Bronchial epithelial cell (primary cell): Measurements from ENCODE around the gene RALGDS. TPM values are rescaled to one million over a fixed set of nuclear protein-coding genes. Genes with fewer than 3 reads are reported as not detected.
"Not testable (repeated sequence)": the region's sequence is repeated elsewhere in the genome, so short reads cannot be mapped to it uniquely, and the experiment has no call there.

ENCODE experiments used
- DNase-seq: peaks from one replicate; pipeline ENCODE4 v3.0.0-alpha.2; 2010; ENCODE audit warnings: low read depth
- FAIRE-seq: peaks from 2 replicates; lab custom pipeline; 2011; peaks lifted over from hg19 to GRCh38; lab: Jason Lieb, UNC
- H3K27me3 ChIP-seq: 2 replicates; pipeline ENCODE4 v1.5.1; 2011; ENCODE audit warnings: low read length; ENCODE audit not compliant: control insufficient read depth, insufficient read depth
- H3K36me3 ChIP-seq: 2 replicates; pipeline ENCODE4 v1.5.1; 2011; ENCODE audit warnings: low read length; ENCODE audit not compliant: control insufficient read depth, insufficient read depth
- H3K4me3 ChIP-seq: 2 replicates; pipeline ENCODE4 v1.5.1; 2011; ENCODE audit warnings: mild to moderate bottlenecking, low read depth, low read length, control low read depth
- total RNA-seq: library from RNA; depleted of rRNA; stranded (reverse); fragments of >200 nt; gene quantifications from 2 replicates; pipeline ENCODE4 v1.2.1, GENCODE V29; 2014
- TF ChIP-seq, protein P1 (sequence below): IDR thresholded peaks from 2 replicates; pipeline ENCODE4 v1.5.1; 2011; ENCODE audit warnings: mild to moderate bottlenecking, moderate library complexity, low read length, control low read depth, inconsistent platforms; ENCODE audit not compliant: insufficient read depth, severe bottlenecking

The RALGDS gene
- total RNA-seq, 1 donor from 2014 or later = 18.7 TPM

DNA sequence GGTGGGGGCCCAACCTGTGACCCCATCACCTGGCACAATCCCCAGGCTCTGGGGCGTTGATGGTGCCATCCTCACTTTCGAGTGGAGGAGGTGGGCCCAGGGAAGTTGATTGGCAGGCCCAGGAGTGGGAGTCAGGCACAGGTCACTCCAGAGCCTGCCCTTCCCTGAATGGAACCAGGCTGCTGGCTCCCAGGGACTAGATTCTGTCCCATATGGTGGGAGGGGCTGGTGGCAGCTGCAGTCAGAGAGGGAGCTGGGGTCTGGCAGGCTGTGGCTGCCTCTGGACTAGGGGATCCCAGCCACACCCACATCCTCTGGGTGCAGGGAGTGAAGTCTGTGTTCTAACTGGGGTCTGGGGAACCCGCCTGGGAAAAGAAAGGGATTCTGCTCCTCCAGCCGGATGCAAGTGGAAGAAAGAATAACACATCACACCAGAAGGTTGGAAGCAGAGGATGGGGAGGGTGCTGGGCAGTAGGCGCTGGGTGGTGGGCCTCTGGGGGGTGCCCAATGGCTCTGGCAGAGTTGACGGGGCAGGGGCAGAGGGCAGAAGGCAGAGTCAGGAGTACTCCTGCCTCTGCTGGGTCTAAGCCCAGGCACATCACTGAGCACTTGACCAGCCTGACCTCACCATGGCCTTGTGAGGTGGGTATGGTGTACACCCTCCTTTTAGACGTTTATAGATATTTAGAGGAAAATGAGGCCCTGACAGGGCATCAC is 33.5 kb downstream of the RALGDS start:
- no peaks in the 10 kb centered on the region for H3K27me3 ChIP-seq
- TF ChIP-seq, protein P1, sequence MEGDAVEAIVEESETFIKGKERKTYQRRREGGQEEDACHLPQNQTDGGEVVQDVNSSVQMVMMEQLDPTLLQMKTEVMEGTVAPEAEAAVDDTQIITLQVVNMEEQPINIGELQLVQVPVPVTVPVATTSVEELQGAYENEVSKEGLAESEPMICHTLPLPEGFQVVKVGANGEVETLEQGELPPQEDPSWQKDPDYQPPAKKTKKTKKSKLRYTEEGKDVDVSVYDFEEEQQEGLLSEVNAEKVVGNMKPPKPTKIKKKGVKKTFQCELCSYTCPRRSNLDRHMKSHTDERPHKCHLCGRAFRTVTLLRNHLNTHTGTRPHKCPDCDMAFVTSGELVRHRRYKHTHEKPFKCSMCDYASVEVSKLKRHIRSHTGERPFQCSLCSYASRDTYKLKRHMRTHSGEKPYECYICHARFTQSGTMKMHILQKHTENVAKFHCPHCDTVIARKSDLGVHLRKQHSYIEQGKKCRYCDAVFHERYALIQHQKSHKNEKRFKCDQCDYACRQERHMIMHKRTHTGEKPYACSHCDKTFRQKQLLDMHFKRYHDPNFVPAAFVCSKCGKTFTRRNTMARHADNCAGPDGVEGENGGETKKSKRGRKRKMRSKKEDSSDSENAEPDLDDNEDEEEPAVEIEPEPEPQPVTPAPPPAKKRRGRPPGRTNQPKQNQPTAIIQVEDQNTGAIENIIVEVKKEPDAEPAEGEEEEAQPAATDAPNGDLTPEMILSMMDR = no peak
- no peak for FAIRE-seq
- no peak overlapping the region for H3K4me3 ChIP-seq
- no peak for DNase-seq
- no peaks in the 10 kb centered on the region for H3K36me3 ChIP-seq

DNA sequence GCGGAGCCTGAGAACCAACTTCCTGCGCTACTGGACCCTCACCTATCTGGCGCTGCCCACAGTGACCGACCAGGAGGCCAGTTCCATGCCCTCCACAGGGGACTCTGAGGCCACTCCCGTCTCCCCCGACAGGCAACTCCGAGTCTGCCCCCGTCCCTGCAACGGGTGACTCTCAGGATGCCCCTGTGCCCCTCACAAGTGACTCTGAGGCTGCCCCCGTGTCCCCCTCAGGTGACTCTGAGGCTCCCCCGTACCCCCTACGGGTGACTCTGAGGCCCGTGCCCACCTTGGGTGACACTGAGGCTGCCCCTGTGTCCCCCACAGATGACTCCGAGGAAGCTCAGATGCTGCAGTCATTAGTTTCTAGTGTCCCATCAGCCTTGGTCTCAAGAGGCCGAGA is 34.1 kb downstream of the RALGDS start:
- no peaks in the 10 kb centered on the region for H3K36me3 ChIP-seq
- TF ChIP-seq, protein P1 = no peak
- no peak for FAIRE-seq
- no peak overlapping the region for H3K4me3 ChIP-seq
- no peaks in the 10 kb centered on the region for H3K27me3 ChIP-seq
- DNase-seq = no peak

DNA sequence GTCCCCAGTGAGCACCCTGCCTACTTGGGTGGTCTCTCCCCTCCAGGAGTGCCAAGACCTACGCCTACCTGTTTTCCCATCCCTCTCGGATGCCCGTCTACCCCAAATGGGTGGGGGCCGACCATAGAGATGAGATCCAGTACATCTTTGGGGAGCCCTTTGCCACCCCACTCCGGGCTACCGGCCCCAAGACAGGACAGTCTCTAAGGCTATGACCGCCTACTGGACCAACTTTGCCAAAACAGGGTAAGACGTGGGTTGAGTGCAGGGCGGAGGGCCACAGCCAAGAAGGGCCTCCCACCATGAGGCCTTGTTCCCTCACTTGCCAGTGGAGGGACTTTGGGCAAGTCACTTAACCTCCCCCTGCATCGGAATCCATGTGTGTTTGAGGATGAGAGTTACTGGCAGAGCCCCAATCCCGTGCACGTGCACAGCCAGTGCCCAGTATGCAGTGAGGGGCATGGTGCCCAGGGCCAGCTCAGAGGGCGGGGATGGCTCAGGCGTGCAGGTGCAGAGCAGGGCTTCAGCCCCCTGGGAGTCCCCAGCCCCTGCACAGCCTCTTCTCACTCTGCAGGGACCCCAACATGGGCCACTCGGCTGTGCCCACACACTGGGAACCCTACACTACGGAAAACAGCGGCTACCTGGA is 34.7 kb downstream of the RALGDS start:
- not testable (repeated sequence) for H3K4me3 ChIP-seq, DNase-seq, H3K36me3 ChIP-seq, H3K27me3 ChIP-seq
- peak; percentile 32 for FAIRE-seq

DNA sequence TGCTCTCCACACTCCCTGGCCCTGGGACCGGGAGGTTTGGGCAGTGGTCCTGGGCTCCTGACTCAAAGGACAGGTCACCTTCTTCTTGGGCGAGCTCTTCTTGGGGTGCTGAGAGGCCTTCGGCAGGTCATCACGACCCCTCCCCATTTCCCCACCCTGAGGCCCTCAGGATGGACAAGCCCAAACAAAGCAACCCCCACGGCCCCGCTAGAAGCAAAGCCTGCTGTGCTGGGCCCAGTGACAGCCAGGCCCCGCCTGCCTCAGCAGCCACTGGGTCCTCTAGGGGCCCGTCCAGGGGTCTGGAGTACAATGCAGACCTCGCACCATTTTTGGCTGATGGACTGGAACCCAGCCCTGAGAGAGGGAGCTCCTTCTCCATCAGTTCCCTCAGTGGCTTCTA is 37.4 kb downstream of the RALGDS start:
- not testable (repeated sequence) for H3K4me3 ChIP-seq, H3K36me3 ChIP-seq, DNase-seq, FAIRE-seq, H3K27me3 ChIP-seq

DNA sequence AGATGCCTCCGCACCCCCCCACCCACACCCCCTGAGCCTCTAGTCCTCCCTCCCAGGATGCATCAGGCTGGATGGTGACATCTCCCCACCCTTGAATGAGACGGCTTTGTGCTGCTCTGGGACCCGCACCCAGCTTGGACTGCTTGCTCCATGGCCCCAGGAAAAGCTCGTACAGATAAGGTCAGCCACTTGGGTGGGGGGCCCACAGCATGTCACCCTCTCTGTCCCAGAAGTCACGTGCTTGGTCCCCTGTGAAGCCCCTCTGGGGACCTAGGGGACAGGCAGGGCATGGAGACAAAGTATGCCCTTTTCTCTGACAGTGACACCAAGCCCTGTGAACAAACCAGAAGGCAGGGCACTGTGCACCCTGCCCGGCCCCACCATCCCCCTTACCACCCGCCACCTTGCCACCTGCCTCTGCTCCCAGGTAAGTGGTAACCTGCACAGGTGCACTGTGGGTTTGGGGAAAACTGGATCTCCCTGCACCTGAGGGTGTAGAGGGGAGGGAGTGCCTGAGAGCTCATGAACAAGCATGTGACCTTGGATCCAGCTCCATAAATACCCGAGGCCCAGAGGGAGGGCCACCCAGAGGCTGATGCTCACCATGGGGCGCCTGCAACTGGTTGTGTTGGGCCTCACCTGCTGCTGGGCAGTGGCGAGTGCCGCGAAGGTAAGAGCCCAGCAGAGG is 38.9 kb downstream of the RALGDS start:
- DNase-seq, H3K36me3 ChIP-seq, H3K27me3 ChIP-seq, H3K4me3 ChIP-seq: not testable (repeated sequence)
- FAIRE-seq = peak; percentile 91

DNA sequence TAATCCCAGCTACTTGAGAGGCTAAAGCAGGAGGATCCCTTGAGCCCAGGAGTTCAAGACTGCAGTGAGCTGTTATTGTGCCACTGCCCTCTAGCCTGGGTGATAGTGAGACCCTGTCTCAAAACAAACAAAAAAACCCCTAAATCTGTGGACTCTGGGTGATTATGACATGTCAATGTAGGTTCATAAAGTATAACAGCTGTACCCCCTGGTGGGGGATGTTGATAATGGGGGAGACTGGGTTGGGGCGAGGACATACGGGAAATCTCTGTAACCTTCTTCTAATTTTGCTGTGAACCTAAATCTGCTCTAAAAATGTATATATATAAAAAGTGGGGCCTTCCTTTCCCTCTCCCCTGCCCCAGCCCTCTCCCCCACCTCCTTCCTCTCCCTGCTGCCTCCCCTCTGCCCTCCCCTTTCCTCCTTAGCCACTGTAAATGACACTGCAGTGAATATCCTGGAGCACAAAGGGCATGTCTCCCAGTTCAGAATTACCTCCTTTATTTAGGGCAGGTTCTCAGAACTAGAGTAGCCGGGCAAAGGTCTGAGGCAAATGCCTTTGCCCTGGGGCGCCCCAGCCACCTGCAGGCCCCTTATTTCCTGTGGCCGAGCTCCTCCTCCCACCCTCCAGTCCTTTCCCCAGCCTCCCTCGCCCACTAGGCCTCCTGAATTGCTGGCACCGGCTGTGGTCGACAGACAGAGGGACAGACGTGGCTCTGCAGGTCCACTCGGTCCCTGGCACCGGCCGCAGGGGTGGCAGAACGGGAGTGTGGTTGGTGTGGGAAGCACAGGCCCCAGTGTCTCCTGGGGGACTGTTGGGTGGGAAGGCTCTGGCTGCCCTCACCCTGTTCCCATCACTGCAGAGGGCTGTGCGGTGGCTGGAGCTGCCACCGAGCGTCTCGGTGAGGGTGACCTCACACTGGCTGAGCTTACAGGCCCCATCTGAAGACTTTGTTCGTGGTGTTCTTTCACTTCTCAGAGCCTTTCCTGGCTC is 40.0 kb downstream of the RALGDS start:
- not testable (repeated sequence) for FAIRE-seq, H3K4me3 ChIP-seq, H3K36me3 ChIP-seq, H3K27me3 ChIP-seq, DNase-seq

DNA sequence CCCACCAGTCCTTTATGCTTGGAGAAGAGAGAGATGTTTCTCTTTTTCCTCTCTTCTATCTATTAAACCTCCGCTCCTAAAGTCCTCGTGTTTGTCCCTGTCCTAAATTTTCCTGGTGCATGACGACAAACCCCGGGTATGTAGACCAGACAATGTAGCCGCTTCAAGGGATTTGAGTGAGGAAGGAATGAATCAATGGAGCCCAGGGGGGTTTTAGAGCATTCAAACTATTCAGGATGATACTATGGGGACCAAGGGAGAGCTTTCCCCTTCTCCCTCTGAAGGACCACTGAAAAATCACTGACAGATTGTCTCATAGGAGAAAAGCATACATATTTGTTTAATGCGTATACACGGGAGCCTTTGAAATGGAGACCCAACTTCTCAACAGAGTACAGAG is 40.9 kb downstream of the RALGDS start:
- Histone ChIP-seq H3K4me3 (no peak overlapping the region), H3K27me3 (no peaks in the 10 kb centered on the region), H3K36me3 (no peaks in the 10 kb centered on the region)
- no peak for FAIRE-seq
- no peak for DNase-seq
- TF ChIP-seq, protein P1 = no peak
